Myocyte (in vitro differentiated cells): ENCODE results near the gene AP1AR. TPM values are rescaled to one million over a fixed set of nuclear protein-coding genes. Genes with fewer than 3 reads are reported as not detected.
"Not testable (repeated sequence)": the region's sequence is repeated elsewhere in the genome, so short reads cannot be mapped to it uniquely, and the experiment has no call there.

Experiments used
- DNase-seq: peaks from one replicate; pipeline ENCODE4 v3.0.0-alpha.2; 2012; ENCODE audit warnings: low read depth
- total RNA-seq: library from RNA; depleted of rRNA; stranded (reverse); fragments of >200 nt; gene quantifications from 2 replicates; pipeline ENCODE4 v1.2.3, GENCODE V29; 2014

AP1AR gene
- total RNA-seq, 1 donor from 2014 or later = 22.4 TPM

GRCh38 chr4:112277705-112278448 lies 46.3 kb downstream of the AP1AR start:
- peak; percentile 50 for DNase-seq

- peak; percentile 75 for DNase-seq
These were observed 47.7 kb downstream of the AP1AR start for GRCh38 chr4:112279025-112279881.

- peak; percentile 48 for DNase-seq
These were observed 48.3 kb downstream of the AP1AR start for GRCh38 chr4:112279882-112280315.

GRCh38 chr4:112280386-112281056 lies 48.9 kb downstream of the AP1AR start:
- no peak for DNase-seq

- DNase-seq = not testable (repeated sequence)
These were observed 50.4 kb downstream of the AP1AR start for GRCh38 chr4:112281895-112282398.

GRCh38 chr4:112282860-112283667 lies 51.5 kb downstream of the AP1AR start:
- no peak for DNase-seq

GRCh38 chr4:112284166-112284565 lies 52.6 kb downstream of the AP1AR start:
- DNase-seq = no peak

GRCh38 chr4:112284662-112285411 lies 53.2 kb downstream of the AP1AR start:
- peak; percentile 60 for DNase-seq

GRCh38 chr4:112287258-112287989 lies 55.8 kb downstream of the AP1AR start:
- DNase-seq = no peak

GRCh38 chr4:112288455-112288854 lies 56.9 kb downstream of the AP1AR start:
- DNase-seq = no peak

GRCh38 chr4:112289407-112290253 lies 58.0 kb downstream of the AP1AR start:
- no peak for DNase-seq

GRCh38 chr4:112290341-112290740 lies 58.8 kb downstream of the AP1AR start:
- no peak for DNase-seq

- DNase-seq = peak; percentile 81
These were observed 65.6 kb downstream of the AP1AR start, which contains the start of gene ALPK1 for GRCh38 chr4:112296949-112297880. TSS of gene ALPK1 (plus strand) at chr4:112297369.

- no peak for DNase-seq
These were observed 68.1 kb downstream of the AP1AR start for GRCh38 chr4:112299721-112300120.

- DNase-seq = no peak
These were observed 71.0 kb downstream of the AP1AR start for GRCh38 chr4:112302320-112303274.

- not testable (repeated sequence) for DNase-seq
These were observed 73.9 kb downstream of the AP1AR start for GRCh38 chr4:112305477-112305876.
